Adipocyte (in vitro differentiated cells): ENCODE measurements around the gene ADGRB3.

Experiments used
- DNase-seq: peaks from one replicate; pipeline ENCODE4 v3.0.0-alpha.2; 2015; ENCODE audit warnings: low read depth
- H3K27me3 ChIP-seq: replicated peaks from 2 replicates; pipeline ENCODE4 v1.7.0; 2013; ENCODE audit warnings: mild to moderate bottlenecking, low read length, moderate library complexity; ENCODE audit not compliant: control insufficient read depth, insufficient read depth
- H3K36me3 ChIP-seq: 2 replicates; pipeline ENCODE4 v1.7.0; 2013; ENCODE audit warnings: low read length, mild to moderate bottlenecking, moderate library complexity; ENCODE audit not compliant: control insufficient read depth, insufficient read depth, severe bottlenecking
- H3K4me1 ChIP-seq: 2 replicates; pipeline ENCODE4 v1.7.0; 2013; ENCODE audit warnings: mild to moderate bottlenecking, low read length, moderate library complexity; ENCODE audit not compliant: control insufficient read depth, insufficient read depth
- H3K4me3 ChIP-seq: 2 replicates; pipeline ENCODE4 v1.7.0; 2013; ENCODE audit warnings: mild to moderate bottlenecking, low read length, moderate library complexity
- H3K9ac ChIP-seq: 2 replicates; pipeline ENCODE4 v1.7.0; 2013; ENCODE audit warnings: mild to moderate bottlenecking, low read length, moderate library complexity
- H3K9me3 ChIP-seq: 2 replicates; pipeline ENCODE4 v1.7.0; 2013; ENCODE audit warnings: mild to moderate bottlenecking, low read length, moderate library complexity; ENCODE audit not compliant: control insufficient read depth

The ADGRB3 gene

DNA sequence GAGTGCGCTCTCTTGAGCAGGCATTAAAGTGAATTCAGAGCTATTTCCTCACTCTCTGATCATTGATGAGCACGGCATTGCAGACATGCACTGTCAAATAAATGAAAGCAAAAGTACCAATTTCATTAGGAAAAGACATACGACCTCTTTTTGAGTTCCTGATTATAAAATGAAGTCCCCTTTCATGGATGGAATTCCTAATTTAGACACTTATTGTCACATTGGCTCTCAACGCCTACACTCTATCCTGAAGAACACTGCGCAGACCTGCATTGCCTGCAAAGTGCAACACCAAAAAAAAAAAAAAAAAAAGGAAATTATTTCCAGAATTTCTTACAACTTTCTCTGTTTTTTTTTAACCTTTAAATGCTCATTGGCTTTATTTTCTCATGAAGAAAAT, 1.6 kb downstream of the ADGRB3 start:
- H3K36me3 ChIP-seq, result no peaks in the 10 kb centered on the region
- no peak overlapping the region for H3K9ac ChIP-seq
- H3K4me1 ChIP-seq, result peaks cover 28% of the 10 kb centered on the region
- H3K27me3 ChIP-seq, result peaks cover 47% of the 10 kb centered on the region
- DNase-seq, result no peak
- no peak overlapping the region for H3K4me3 ChIP-seq
- no peaks in the 10 kb centered on the region for H3K9me3 ChIP-seq

DNA sequence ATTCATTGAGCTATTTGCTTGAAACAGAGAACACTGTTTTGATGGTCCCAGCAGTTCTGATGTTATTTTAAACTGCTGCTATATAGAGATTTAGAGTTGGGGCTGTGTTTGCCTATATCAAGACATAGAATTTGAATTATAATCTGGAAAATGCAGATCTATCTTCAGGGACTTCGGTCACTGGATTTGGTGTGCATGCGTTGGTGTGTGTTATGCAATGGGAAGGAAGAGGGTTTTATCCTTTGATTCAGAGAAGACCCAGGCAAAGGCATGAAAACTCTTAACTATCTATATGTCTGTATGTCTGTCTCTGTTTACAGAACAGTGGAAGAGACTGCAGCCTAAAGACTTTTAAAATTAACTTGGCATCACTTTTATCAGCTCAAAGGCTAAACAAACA, 2.0 kb downstream of the ADGRB3 start:
- H3K9me3 ChIP-seq, result no peaks in the 10 kb centered on the region
- peaks cover 47% of the 10 kb centered on the region for H3K27me3 ChIP-seq

DNA sequence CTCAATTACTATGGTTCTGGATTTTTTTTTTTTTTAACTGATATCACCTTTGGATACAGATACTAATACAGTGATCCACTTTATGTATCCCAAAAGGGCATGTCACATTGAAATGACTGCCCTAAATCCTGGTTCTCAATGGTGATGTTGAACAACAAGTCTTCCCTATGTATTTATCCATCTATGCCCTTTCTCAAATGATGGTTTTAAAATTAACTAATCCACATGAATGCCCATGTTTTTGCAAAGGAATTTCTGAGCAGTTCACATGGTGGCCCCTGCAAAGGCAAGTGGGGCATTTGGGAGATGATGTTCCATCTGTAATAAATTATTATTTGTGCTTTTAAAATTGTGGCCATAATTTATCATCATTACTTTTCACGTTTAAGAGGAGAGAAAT, 2.7 kb downstream of the ADGRB3 start:
- H3K27me3 ChIP-seq, result peaks cover 47% of the 10 kb centered on the region
- H3K4me3 ChIP-seq, result no peak overlapping the region
- H3K9me3 ChIP-seq, result no peaks in the 10 kb centered on the region
- H3K4me1 ChIP-seq, result peaks cover 26% of the 10 kb centered on the region
- DNase-seq, result no peak
- no peaks in the 10 kb centered on the region for H3K36me3 ChIP-seq
- no peak overlapping the region for H3K9ac ChIP-seq

More for the DNA sequence above, 2.0 kb downstream of the ADGRB3 start:
- H3K9ac ChIP-seq, result no peak overlapping the region
- H3K4me1 ChIP-seq, result peaks cover 28% of the 10 kb centered on the region
- DNase-seq, result no peak
- no peak overlapping the region for H3K4me3 ChIP-seq
- H3K36me3 ChIP-seq, result no peaks in the 10 kb centered on the region

DNA sequence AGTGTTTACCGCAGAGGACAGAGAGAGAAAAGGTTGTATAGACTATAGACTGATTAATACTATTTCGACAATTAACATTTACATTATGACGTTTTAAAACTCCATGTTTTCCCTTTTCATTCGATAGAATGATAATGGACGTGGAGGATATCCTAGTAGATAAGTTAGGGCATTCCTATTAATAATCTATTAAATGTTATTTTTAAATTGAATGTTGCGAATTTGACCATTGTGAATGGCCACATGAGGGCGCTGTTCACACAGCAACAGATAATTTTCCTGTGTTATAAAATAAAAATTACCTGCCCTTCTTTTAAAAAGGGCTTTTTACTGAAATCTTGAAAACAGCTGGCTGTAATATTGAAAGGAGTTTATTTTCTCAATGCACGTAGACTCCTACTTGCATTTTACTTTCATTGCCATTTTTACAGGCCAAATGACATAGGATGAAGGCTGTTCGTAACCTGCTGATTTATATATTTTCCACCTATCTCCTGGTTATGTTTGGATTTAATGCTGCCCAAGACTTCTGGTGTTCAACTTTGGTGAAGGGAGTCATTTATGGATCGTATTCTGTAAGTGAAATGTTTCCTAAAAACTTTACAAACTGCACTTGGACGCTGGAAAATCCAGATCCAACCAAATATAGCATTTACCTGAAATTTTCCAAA, 3.3 kb downstream of the ADGRB3 start:
- DNase-seq, result peak; percentile 71
- H3K4me3 ChIP-seq, result no peak overlapping the region
- peaks cover 47% of the 10 kb centered on the region for H3K27me3 ChIP-seq

DNA sequence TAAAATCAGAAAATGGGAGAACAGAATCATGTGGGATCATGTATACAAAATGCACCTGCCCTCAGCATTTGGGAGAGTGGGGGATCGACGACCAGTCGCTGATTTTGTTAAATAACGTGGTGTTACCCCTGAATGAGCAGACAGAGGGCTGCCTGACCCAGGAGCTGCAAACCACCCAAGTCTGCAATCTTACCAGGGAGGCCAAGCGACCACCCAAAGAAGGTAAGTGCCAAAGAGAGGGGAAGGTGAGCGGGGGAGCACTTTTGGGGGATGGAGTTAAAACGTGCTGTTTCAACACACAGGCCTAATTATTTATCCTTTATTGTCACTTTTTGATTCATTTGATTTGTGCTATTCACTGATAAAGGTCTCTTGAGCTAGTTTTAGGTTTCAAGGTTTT, 4.1 kb downstream of the ADGRB3 start:
- Histone ChIP-seq H3K4me3 (no peak overlapping the region), H3K36me3 (no peaks in the 10 kb centered on the region), H3K9me3 (no peaks in the 10 kb centered on the region), H3K27me3 (peaks cover 47% of the 10 kb centered on the region), H3K9ac (no peak overlapping the region), H3K4me1 (peaks cover 16% of the 10 kb centered on the region)
- DNase-seq, result no peak

More for the DNA sequence above, 3.3 kb downstream of the ADGRB3 start:
- no peaks in the 10 kb centered on the region for H3K9me3 ChIP-seq
- H3K36me3 ChIP-seq, result no peaks in the 10 kb centered on the region
- peaks cover 23% of the 10 kb centered on the region for H3K4me1 ChIP-seq
- H3K9ac ChIP-seq, result no peak overlapping the region

DNA sequence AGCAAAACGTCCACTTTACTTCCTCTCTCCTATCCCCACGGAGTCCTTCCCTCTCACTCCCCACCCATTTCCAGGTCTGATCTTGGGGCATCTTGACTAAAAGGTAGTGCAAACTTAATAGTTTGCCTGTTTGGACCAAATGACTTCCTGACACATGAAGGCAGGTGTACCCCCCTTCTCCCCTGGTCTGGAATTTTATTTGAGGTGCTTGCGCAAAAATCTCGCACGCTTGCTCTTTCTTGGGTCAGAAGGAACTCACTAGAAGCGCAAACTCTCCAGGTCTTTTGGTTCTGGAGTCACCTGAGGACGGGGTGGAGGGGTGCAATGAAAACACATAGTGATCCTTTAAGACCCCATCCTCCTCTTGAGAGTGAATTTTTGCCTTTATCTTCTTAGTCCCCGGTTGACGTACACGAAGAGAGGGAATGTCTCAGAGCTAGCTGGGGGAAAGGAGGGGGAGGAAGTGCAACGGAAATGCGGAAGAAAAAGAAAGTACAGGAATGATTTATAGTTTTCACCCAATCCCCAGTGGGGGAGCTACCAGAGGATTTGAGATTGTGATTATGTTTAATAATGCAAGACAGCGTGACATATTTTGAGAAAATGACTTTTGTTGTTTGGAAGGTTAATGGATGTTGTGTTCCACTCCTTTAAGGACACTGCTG, 4.9 kb downstream of the ADGRB3 start:
- Histone ChIP-seq H3K27me3 (peaks cover 47% of the 10 kb centered on the region), H3K9ac (no peak overlapping the region), H3K9me3 (no peaks in the 10 kb centered on the region), H3K4me3 (peak overlapping the region; percentile 32), H3K4me1 (peaks cover 15% of the 10 kb centered on the region), H3K36me3 (no peaks in the 10 kb centered on the region)
- DNase-seq, result no peak

DNA sequence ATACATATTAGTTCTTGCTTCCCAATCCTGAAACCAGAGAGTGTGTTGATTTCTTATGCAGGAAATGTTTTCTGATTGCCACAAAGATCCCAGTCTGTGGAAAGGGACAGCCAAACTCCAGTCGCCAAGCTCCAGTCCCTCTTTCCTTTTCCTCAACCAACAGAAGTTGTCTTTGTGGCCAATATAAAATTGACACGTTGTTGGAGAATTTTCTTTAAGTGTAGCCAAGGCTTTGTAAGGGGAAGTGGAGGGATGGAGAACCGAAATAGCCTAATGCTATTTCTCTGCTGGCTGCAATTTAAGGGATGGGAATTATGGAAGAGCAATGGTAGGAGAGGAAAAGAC, 5.4 kb downstream of the ADGRB3 start:
- Histone ChIP-seq H3K27me3 (peaks cover 47% of the 10 kb centered on the region), H3K36me3 (no peaks in the 10 kb centered on the region), H3K9ac (no peak overlapping the region), H3K4me3 (peak overlapping the region; percentile 32), H3K4me1 (peaks cover 13% of the 10 kb centered on the region), H3K9me3 (no peaks in the 10 kb centered on the region)
- DNase-seq, result no peak

DNA sequence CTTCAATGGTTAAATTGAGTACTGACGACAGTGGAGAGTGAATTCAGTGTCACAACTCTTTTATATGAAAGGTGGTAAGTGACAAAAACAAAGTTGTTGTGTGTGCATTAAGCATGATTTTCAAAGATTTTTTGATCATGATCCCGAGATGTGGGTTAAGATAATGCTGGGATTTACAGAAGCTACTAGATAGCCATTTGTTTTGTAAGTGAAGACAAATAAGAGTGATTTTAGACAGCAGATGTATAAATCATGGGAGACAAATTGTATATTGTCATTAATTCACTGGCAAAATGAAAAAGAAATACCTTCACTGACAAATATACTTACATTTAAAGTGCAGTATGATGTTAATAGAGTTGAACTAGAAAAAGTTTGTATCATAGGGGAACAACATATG, 6.1 kb downstream of the ADGRB3 start:
- Histone ChIP-seq H3K4me3 (no peak overlapping the region), H3K4me1 (peaks cover 6% of the 10 kb centered on the region), H3K9ac (no peak overlapping the region), H3K9me3 (no peaks in the 10 kb centered on the region), H3K36me3 (no peaks in the 10 kb centered on the region), H3K27me3 (peaks cover 47% of the 10 kb centered on the region)
- DNase-seq, result no peak

DNA sequence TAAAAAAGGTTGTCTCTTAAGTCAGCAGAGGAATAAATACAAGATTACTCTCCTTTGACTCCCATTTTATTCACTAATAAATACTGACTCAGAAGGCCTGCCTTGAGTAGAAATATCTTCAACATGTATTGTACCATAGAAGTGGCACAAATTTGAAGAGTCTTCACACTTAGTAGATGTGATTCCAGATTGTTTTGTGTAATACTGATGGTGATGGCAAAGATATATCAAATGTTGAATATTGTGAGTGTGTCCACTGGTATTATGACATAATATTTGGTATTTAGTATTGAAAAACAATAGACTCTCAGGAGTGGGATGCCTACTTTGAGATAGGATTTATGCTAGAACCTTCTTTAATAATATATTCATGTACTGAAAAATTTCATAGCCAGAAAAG, 7.0 kb downstream of the ADGRB3 start:
- no peak for DNase-seq
- H3K4me1 ChIP-seq, result peaks cover 6% of the 10 kb centered on the region
- H3K9me3 ChIP-seq, result no peaks in the 10 kb centered on the region
- H3K4me3 ChIP-seq, result no peak overlapping the region
- H3K9ac ChIP-seq, result no peak overlapping the region
- no peaks in the 10 kb centered on the region for H3K36me3 ChIP-seq
- peaks cover 40% of the 10 kb centered on the region for H3K27me3 ChIP-seq

DNA sequence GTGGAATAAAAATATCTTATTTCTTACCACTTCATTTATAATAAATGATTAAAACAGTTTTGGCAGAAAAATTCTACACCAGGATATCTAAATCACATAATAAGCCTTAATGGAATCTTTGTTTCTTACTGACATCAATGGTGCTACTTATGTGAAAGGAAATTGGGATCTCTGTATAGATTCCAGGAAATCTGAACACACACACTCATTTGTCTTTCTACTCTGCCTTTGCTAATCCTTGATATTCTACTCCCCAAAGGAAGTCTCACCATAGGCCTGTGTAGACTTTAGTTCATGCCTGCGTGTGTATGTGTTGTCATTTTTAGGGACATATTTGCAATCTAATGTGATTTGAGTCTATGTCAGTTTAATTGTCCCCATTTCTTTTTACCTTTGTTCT, 7.9 kb downstream of the ADGRB3 start:
- Histone ChIP-seq H3K4me1 (peaks cover 6% of the 10 kb centered on the region), H3K27me3 (peaks cover 31% of the 10 kb centered on the region), H3K4me3 (no peak overlapping the region), H3K9ac (no peak overlapping the region), H3K9me3 (no peaks in the 10 kb centered on the region), H3K36me3 (no peaks in the 10 kb centered on the region)
- DNase-seq, result no peak

DNA sequence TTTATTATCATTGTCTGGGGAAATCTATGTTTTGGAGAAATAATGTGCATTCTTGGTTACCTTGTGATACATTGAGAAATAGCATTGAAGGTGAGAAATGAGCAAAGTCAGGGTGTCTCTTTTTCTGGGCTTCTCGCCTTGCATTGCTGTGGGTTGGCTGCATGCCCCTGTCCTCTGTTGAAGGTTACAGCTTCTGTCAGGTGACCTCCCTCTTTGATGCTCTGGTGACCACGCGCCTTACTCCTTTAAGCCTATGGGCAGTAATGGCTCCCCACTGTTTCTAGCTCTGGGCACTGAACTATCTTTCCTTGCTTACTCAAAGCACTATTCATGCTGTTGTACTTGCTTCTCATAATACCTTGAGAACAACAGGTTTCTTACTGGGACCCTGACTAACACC, 14.6 kb downstream of the ADGRB3 start:
- Histone ChIP-seq H3K36me3 (no peaks in the 10 kb centered on the region), H3K4me3 (no peak overlapping the region), H3K27me3 (peaks cover 3% of the 10 kb centered on the region), H3K4me1 (peaks cover 3% of the 10 kb centered on the region), H3K9ac (no peak overlapping the region), H3K9me3 (no peaks in the 10 kb centered on the region)
- DNase-seq, result no peak

DNA sequence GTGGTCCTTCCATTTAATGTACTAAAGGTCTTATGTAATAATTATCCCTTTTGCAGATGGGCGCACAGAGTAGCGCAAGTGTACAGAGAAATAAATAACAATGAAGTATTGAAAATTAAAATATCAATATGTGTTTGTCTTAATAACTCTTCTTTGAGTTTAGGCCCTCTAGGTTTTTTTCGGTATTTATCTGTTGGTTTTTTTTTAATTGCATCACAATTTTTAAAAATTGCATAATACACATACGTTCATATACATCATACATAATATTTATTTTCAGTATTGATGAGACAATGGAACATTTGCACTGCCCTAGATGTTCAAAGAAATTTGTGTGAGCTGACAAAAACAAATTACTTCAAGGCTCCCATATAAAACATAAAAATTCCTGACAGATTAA, 15.1 kb downstream of the ADGRB3 start:
- peaks cover 3% of the 10 kb centered on the region for H3K27me3 ChIP-seq
- DNase-seq, result no peak
- H3K36me3 ChIP-seq, result no peaks in the 10 kb centered on the region
- no peak overlapping the region for H3K9ac ChIP-seq
- no peak overlapping the region for H3K4me3 ChIP-seq
- no peaks in the 10 kb centered on the region for H3K9me3 ChIP-seq
- H3K4me1 ChIP-seq, result peaks cover 3% of the 10 kb centered on the region
